OCI-LY7 (cell line): Measurements from ENCODE around the gene NTM.

Source experiments
- CTCF ChIP-seq: fragments of 200-600 bp; sonication (generic); conservative IDR thresholded peaks from 2 replicates; pipeline ENCODE4 v1.5.1; 2014; ENCODE audit warnings: mild to moderate bottlenecking, antibody characterized with exemption, low read length, moderate library complexity, mixed read lengths
- EZH2phosphoT487 ChIP-seq: fragments of 200-600 bp; sonication (generic); IDR thresholded peaks from 2 replicates; pipeline ENCODE4 v1.6.1; 2018; ENCODE audit warnings: low read depth, borderline replicate concordance, mild to moderate bottlenecking, mixed run types, antibody characterized with exemption, low read length, moderate library complexity, mixed read lengths

DNA sequence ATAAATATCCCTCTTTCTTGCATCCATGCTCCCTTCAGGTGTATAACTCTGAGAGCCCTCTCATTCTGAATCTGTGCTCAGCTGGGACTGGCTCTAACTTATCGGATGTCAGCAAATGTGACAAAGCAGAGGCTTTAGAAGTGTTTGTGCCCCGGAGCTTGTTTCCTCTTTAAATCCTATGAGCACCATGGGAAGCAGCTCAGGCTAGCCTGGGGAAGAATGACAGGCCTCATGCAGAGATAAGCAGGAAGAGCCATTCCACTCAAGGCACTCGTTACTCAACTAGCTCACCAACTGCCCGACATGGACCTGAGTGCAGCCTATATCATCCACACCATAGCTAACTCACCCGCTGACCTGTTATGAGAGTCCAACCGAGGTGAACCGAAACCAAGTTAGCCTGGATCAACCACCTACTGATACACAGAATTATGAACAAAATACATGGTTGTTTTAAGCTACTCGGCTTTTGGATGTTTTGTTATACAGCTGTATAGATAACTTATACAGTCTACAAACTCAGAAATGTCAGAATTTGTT is 990.7 kb downstream of the NTM start:
- TF ChIP-seq CTCF (no peak), EZH2phosphoT487 (no peak)
